Skin of body (tissue), 2 donors: ENCODE measurements around the gene ABCF1. TPM values are rescaled to one million over a fixed set of nuclear protein-coding genes. Genes with fewer than 3 reads are reported as not detected.

Experiments used
- DNase-seq: peaks from one replicate; lab custom pipeline; 2025; lab: John Stamatoyannopoulos, UW
- total RNA-seq: library from RNA; depleted of rRNA; stranded (reverse); fragments of >200 nt; gene quantifications from one replicate; pipeline ENCODE4 v1.2.3, GENCODE V29; 2014

Gene ABCF1
- total RNA-seq, 1 donor from 2014 or later, result 27.4 TPM

- no peak for DNase-seq
These were observed 30.2 kb downstream of the ABCF1 start for GRCh38 chr6:30601436-30601814.

- no peak for DNase-seq
These were observed 30.8 kb downstream of the ABCF1 start for GRCh38 chr6:30601815-30602641.

GRCh38 chr6:30603961-30604360 is 32.7 kb downstream of the ABCF1 start:
- DNase-seq, result no peak

- DNase-seq, result no peak
These were observed 38.8 kb downstream of the ABCF1 start for GRCh38 chr6:30610065-30610464.

- DNase-seq, result no peak
These were observed 40.1 kb downstream of the ABCF1 start for GRCh38 chr6:30611150-30611855.

- no peak for DNase-seq
These were observed 40.6 kb downstream of the ABCF1 start for GRCh38 chr6:30611856-30612194.

GRCh38 chr6:30612213-30612612 is 41.0 kb downstream of the ABCF1 start:
- DNase-seq, result no peak

GRCh38 chr6:30612687-30613248 is 41.5 kb downstream of the ABCF1 start:
- no peak for DNase-seq

- no peak for DNase-seq
These were observed 42.2 kb downstream of the ABCF1 start for GRCh38 chr6:30613251-30614043.

GRCh38 chr6:30614044-30614842 is 43.0 kb downstream of the ABCF1 start:
- DNase-seq, result no peak

GRCh38 chr6:30614843-30615218 is 43.6 kb downstream of the ABCF1 start:
- DNase-seq, result peak; percentile 99

GRCh38 chr6:30615219-30615957 is 44.1 kb downstream of the ABCF1 start:
- peak; percentile 90 for DNase-seq

GRCh38 chr6:30615958-30616810 is 44.9 kb downstream of the ABCF1 start:
- peak; percentile 70 for DNase-seq

- peak; percentile 100 for DNase-seq
These were observed 45.7 kb downstream of the ABCF1 start, which contains the start of gene PPP1R10 for GRCh38 chr6:30616811-30617564. TSS of gene PPP1R10 (minus strand) at chr6:30617243. CDS start at chr6:30609944, 7,299 bp downstream.

GRCh38 chr6:30617565-30618269 is 46.5 kb downstream of the ABCF1 start, which contains the start of gene MRPS18B:
TSS of gene MRPS18B (plus strand) at chr6:30617840. CDS start at chr6:30617866, 26 bp downstream.
- DNase-seq, result peak; percentile 100

- no peak for DNase-seq
These were observed 47.1 kb downstream of the ABCF1 start for GRCh38 chr6:30618270-30618797.

- no peak for DNase-seq
These were observed 48.3 kb downstream of the ABCF1 start for GRCh38 chr6:30619561-30619960.
